ENCODE measurements around the gene TWF2. TPM values are rescaled to one million over a fixed set of nuclear protein-coding genes. Genes with fewer than 3 reads are reported as not detected.

Gene TWF2
- total and polyA plus RNA-seq, 2 experiments from 2014 or later, result 42.3 to 53.0 TPM

DNA sequence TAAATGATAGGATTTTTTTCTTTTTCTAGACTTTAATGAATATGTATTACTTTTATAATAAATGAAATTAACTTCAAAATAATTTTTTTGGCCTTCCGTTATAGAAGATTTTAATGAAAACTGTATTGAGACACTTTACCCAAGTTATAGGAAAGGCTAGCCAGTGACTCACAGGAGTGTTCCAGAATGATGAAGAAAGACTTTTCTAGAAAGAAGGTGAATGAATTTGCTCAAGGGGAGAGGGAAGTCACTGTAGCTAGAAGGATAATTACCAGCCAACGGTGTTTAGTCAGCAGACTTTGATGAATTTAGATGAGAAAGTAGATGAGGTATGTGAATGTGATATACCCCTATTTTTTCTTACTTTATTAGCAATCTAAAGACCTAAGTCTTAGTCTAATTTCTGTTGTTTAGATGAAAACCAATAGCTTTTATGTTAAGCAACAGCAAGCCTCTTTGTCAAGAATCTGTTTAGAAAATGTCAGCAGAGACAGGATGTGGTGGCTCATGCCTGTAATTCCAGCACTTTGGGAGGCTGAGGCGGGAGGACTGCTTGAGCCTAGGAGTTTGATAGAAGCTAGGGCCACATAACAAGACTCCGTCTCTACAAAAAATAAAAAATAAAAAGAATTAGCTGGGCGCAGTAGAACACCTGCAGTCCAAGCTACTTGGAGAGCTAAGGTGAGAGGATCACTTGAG lies 37.8 kb downstream of the TWF2 start:
- Histone ChIP-seq H3K4me3 (no peak overlapping the region), H3K4me1 (ENCODE audit: low read depth) (peaks cover 6% of the 10 kb centered on the region), H3K27ac (no peak overlapping the region), H3K9me3 (ENCODE audit: low read depth) (no peaks in the 10 kb centered on the region), H3K36me3 (peaks cover 63% of the 10 kb centered on the region), H3K27me3 (no peaks in the 10 kb centered on the region)
- TF ChIP-seq, protein P1, sequence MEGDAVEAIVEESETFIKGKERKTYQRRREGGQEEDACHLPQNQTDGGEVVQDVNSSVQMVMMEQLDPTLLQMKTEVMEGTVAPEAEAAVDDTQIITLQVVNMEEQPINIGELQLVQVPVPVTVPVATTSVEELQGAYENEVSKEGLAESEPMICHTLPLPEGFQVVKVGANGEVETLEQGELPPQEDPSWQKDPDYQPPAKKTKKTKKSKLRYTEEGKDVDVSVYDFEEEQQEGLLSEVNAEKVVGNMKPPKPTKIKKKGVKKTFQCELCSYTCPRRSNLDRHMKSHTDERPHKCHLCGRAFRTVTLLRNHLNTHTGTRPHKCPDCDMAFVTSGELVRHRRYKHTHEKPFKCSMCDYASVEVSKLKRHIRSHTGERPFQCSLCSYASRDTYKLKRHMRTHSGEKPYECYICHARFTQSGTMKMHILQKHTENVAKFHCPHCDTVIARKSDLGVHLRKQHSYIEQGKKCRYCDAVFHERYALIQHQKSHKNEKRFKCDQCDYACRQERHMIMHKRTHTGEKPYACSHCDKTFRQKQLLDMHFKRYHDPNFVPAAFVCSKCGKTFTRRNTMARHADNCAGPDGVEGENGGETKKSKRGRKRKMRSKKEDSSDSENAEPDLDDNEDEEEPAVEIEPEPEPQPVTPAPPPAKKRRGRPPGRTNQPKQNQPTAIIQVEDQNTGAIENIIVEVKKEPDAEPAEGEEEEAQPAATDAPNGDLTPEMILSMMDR (IDR thresholded peaks at IDR 0.05; ENCODE audit: low read depth, low read length), result no peak
- no peak for DNase-seq (ENCODE audit: low read depth in 1 of 2, low spot score in 1 of 2)

DNA sequence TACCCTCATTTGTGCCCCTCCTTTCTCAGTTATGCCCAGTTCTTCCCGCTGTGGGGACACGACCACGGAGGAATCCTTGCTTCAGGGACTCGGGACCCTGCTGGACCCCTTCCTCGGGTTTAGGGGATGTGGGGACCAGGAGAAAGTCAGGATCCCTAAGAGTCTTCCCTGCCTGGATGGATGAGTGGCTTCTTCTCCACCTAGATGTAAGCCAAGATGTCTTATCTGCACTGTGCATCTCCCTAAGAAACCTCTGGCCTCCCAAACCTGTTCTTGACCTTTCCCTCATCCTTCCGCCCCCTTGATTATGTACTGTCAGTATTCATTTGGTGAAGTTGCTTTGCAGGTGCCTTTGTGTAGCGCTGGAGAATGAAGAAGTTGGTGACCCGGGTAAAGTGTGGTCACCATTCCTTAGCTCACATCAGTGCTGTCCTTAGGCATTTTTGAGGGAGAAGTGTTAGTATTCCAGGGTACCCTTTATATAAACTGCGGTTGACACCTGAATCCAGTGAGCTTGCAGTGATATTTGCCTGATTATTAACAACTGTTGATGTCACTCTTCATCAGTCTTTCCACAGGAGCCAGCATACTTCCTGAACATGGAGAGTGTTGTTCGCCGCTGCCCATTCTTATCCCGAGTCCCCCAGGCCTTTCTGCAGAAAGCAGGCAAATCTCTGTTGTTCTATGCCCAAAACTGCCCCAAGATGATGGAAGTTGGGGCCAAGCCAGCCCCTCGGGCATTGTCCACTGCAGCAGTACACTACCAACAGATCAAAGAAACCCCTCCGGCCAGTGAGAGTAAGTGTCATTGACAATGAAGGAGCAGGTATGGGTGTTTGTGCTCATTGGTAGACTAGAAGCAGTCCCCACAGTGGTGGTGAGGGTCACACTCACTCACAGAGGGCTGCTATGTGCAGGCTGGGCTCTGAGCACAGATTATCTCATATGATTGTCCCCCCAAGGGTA lies 40.0 kb downstream of the TWF2 start:
- no peaks in the 10 kb centered on the region for H3K9me3 ChIP-seq (ENCODE audit: low read depth)
- H3K27ac ChIP-seq, result no peak overlapping the region
- H3K36me3 ChIP-seq, result peaks cover 41% of the 10 kb centered on the region
- TF ChIP-seq, protein P1 (IDR thresholded peaks at IDR 0.05; ENCODE audit: low read depth, low read length), result no peak
- H3K4me3 ChIP-seq, result peak overlapping the region; percentile 85
- H3K4me1 ChIP-seq (ENCODE audit: low read depth), result peaks cover 6% of the 10 kb centered on the region
- H3K27me3 ChIP-seq, result no peaks in the 10 kb centered on the region
- no peak for DNase-seq (ENCODE audit: low read depth in 1 of 2, low spot score in 1 of 2)

DNA sequence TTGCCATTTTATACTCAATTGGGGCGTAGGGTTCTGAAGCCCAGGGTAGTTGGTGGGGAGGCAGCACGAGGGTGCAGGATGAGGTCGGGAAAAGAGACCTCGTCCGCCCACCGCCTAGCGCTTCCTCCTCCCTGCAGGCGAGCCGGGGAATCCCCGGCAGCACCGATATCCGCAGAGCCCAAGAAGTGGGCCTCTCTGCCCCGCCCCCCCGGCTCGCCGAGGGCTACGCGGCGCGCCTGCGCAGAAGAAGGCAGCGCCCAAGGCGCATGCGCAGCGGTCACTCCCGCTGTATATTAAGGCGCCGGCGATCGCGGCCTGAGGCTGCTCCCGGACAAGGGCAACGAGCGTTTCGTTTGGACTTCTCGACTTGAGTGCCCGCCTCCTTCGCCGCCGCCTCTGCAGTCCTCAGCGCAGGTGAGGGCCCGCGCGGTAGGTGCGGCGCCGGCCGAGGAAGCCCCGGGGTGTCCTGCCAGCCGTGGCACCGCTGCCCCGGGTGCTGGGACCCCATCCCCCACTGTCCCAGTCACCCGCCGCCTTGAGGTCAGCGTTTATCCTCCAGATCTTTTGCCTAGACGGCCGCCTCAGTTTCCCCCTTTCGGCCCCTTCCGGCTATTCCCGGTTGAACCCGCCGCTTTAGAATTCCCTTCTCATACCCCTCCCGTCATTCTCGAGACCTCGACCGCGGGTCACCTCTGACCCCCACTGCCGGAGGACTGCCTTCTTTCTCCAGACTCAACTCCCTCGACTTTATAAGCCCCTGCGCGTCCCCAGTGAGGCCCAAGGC lies 40.9 kb downstream of the TWF2 start, which contains the start of gene ALAS1:
Gene ALAS1 (plus strand): TSS at position 319 of the 784 bp plus-strand sequence. CDS start 1,082 bp downstream, outside the sequence.
- Histone ChIP-seq H3K4me1 (ENCODE audit: low read depth) (peaks cover 6% of the 10 kb centered on the region), H3K36me3 (peaks cover 32% of the 10 kb centered on the region), H3K4me3 (peak within 1 kb of the TSS; percentile 85), H3K9me3 (ENCODE audit: low read depth) (no peaks in the 10 kb centered on the region), H3K27ac (peak within 1 kb of the TSS; percentile 54), H3K27me3 (no peaks in the 10 kb centered on the region)
- TF ChIP-seq, protein P1 (IDR thresholded peaks at IDR 0.05; ENCODE audit: low read depth, low read length), result no peak
- peak; percentile 91 to 97 for DNase-seq (ENCODE audit: low read depth in 1 of 2, low spot score in 1 of 2)

DNA sequence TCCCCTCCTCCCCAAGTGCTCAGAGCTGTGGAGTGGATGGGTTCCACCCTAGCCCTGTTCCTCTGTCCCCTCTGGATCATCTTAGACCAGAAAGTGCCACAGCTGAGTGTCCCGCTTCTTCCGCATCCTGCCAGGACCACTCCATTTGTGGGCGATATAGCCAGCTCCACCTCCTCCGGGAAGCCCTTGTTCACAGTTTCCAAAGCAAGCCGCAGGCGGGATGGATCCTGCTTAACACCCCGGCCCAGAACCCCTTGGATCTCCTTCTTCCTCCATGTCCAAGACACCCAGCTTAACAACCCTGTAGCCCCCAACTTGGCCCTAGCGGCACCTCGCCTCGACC lies 41.5 kb downstream of the TWF2 start:
- no peak overlapping the region for H3K27ac ChIP-seq

More for the DNA sequence above, 41.5 kb downstream of the TWF2 start:
- no peaks in the 10 kb centered on the region for H3K27me3 ChIP-seq
- peaks cover 26% of the 10 kb centered on the region for H3K36me3 ChIP-seq
- TF ChIP-seq, protein P1 (IDR thresholded peaks at IDR 0.05; ENCODE audit: low read depth, low read length), result no peak
- H3K9me3 ChIP-seq (ENCODE audit: low read depth), result no peaks in the 10 kb centered on the region
- H3K4me3 ChIP-seq, result peak overlapping the region; percentile 85
- DNase-seq (ENCODE audit: low read depth in 1 of 2, low spot score in 1 of 2), result no peak
- peaks cover 6% of the 10 kb centered on the region for H3K4me1 ChIP-seq (ENCODE audit: low read depth)

Measured in cardiac muscle cell (in vitro differentiated cells and primary cell).